Activated CD4-positive, CD25-positive, alpha-beta regulatory T cell treated with anti-CD3 and anti-CD28 coated beads, Interleukin-2, amount 50 U/mL, for 16 hours (primary cell): ENCODE measurements around the gene NUDT4.
"Not testable (repeated sequence)": the region's sequence is repeated elsewhere in the genome, so short reads cannot be mapped to it uniquely, and the experiment has no call there.

ENCODE experiments used
- DNase-seq: peaks from one replicate; pipeline ENCODE4 v3.0.0-alpha.2; 2020; ENCODE audit warnings: low read depth, low spot score

Gene NUDT4

GRCh38 chr12:93427779-93428564 lies 50.2 kb downstream of the NUDT4 start:
- no peak for DNase-seq

GRCh38 chr12:93429448-93429847 lies 51.7 kb downstream of the NUDT4 start:
- DNase-seq = no peak

GRCh38 chr12:93429852-93430251 lies 52.1 kb downstream of the NUDT4 start:
- DNase-seq = no peak

- no peak for DNase-seq
Observed at GRCh38 chr12:93430280-93430679, 52.6 kb downstream of the NUDT4 start.

- DNase-seq = not testable (repeated sequence)
Observed at GRCh38 chr12:93432031-93432430, 54.3 kb downstream of the NUDT4 start.

- DNase-seq = no peak
Observed at GRCh38 chr12:93434256-93434865, 56.6 kb downstream of the NUDT4 start.

- no peak for DNase-seq
Observed at GRCh38 chr12:93438266-93439050, 60.7 kb downstream of the NUDT4 start.

- no peak for DNase-seq
Observed at GRCh38 chr12:93440043-93440835, 62.5 kb downstream of the NUDT4 start.

- DNase-seq = peak; percentile 18
Observed at GRCh38 chr12:93441081-93441616, 63.4 kb downstream of the NUDT4 start.

- DNase-seq = peak; percentile 96
Observed at GRCh38 chr12:93441617-93442410, 64.1 kb downstream of the NUDT4 start, which contains the start of gene UBE2N. UBE2N (minus strand) TSS chr12:93441947; CDS start chr12:93441884, 63 bp downstream.

GRCh38 chr12:93442411-93443340 lies 65.0 kb downstream of the NUDT4 start:
- no peak for DNase-seq

- no peak for DNase-seq
Observed at GRCh38 chr12:93443576-93443975, 65.9 kb downstream of the NUDT4 start.

- no peak for DNase-seq
Observed at GRCh38 chr12:93447555-93448290, 70.0 kb downstream of the NUDT4 start.

- DNase-seq = no peak
Observed at GRCh38 chr12:93448796-93449195, 71.1 kb downstream of the NUDT4 start.

- no peak for DNase-seq
Observed at GRCh38 chr12:93449277-93449676, 71.6 kb downstream of the NUDT4 start.

- no peak for DNase-seq
Observed at GRCh38 chr12:93451423-93452158, 73.9 kb downstream of the NUDT4 start.

GRCh38 chr12:93453633-93454032 lies 75.9 kb downstream of the NUDT4 start:
- DNase-seq = no peak

- no peak for DNase-seq
Observed at GRCh38 chr12:93456077-93456476, 78.4 kb downstream of the NUDT4 start.
